HepG2 (cell line): ENCODE measurements around the gene PRDX2. TPM values are rescaled to one million over a fixed set of nuclear protein-coding genes. Genes with fewer than 3 reads are reported as not detected.

ENCODE experiments used
- EHMT2 ChIP-seq: fragments of 200-600 bp; sonication (generic); IDR thresholded peaks from 2 replicates; pipeline ENCODE4 v1.7.0; 2017; ENCODE audit warnings: antibody characterized with exemption, low read depth, low read length, borderline replicate concordance
- EP300 ChIP-seq, 3 experiments: sonication (generic) in 1 of 3; formaldehyde crosslinking in 1 of 3; IDR thresholded peaks; 2 replicates each; pipeline versions ENCODE4 v1.5.1 to v1.6.1; 2011 to 2020; ENCODE audit warnings: low read depth in 2 of 3, low read length in 2 of 3, borderline replicate concordance in 1 of 3, improper control_type of control experiment in 1 of 3, mild to moderate bottlenecking in 1 of 3, missing genetic modification reagents in 1 of 3, moderate library complexity in 1 of 3
- EZH2 ChIP-seq: conservative IDR thresholded peaks from 2 replicates; pipeline ENCODE4 v1.6.1; 2012; ENCODE audit warnings: mild to moderate bottlenecking, low read depth, low read length, moderate library complexity
- FOXM1 ChIP-seq: sonication (generic); formaldehyde crosslinking; IDR thresholded peaks from 2 replicates; pipeline ENCODE4 v1.5.0; 2020; ENCODE audit warnings: missing genetic modification reagents
- HOXD1 ChIP-seq: sonication (generic); formaldehyde crosslinking; IDR thresholded peaks from 2 replicates; pipeline ENCODE4 v1.5.0; 2020; ENCODE audit warnings: missing genetic modification reagents
- JARID2 ChIP-seq: sonication (generic); formaldehyde crosslinking; IDR thresholded peaks from 2 replicates; pipeline ENCODE4 v1.8.1; 2023; ENCODE audit warnings: missing genetic modification reagents, inconsistent platforms; ENCODE audit not compliant: insufficient replicate concordance
- MAZ ChIP-seq, 2 experiments: sonication (generic) in 1 of 2; formaldehyde crosslinking in 1 of 2; IDR thresholded peaks; 2 replicates each; pipeline versions ENCODE4 v1.5.0 to v1.6.1; 2012 to 2020; ENCODE audit warnings: low read depth in 2 of 2, mild to moderate bottlenecking in 2 of 2, borderline replicate concordance in 1 of 2, improper control_type of control experiment in 1 of 2, low read length in 1 of 2, missing genetic modification reagents in 1 of 2, moderate library complexity in 1 of 2
- MBNL3 ChIP-seq: fragments of 250-450 bp; sonication (Bioruptor Pico); conservative IDR thresholded peaks from 2 replicates; pipeline ENCODE4 v1.8.0; 2022; ENCODE audit warnings: mild to moderate bottlenecking, inconsistent platforms
- PHF20 ChIP-seq: sonication (generic); formaldehyde crosslinking; IDR thresholded peaks from 2 replicates; pipeline ENCODE4 v1.5.0; 2020; ENCODE audit warnings: mild to moderate bottlenecking, missing genetic modification reagents
- SRF ChIP-seq: IDR thresholded peaks from 2 replicates; pipeline ENCODE4 v1.6.1; 2011; ENCODE audit warnings: mild to moderate bottlenecking, low read depth, low read length, moderate library complexity
- TAF15 ChIP-seq: fragments of 200-400 bp; formaldehyde crosslinking; IDR thresholded peaks from one replicate; pipeline ENCODE4 v1.6.1; 2018; ENCODE audit warnings: mild to moderate bottlenecking, low read depth, low read length; ENCODE audit not compliant: poor library complexity, severe bottlenecking
- XBP1 ChIP-seq: sonication (generic); formaldehyde crosslinking; IDR thresholded peaks from 2 replicates; pipeline ENCODE4 v1.5.0; 2020; ENCODE audit warnings: missing genetic modification reagents
- ZFAT ChIP-seq: sonication (generic); formaldehyde crosslinking; conservative IDR thresholded peaks from 2 replicates; pipeline ENCODE4 v1.8.1; 2023; ENCODE audit warnings: missing genetic modification reagents, inconsistent platforms
- ZFP62 ChIP-seq: sonication (generic); formaldehyde crosslinking; IDR thresholded peaks from 2 replicates; pipeline ENCODE4 v1.4.0; 2020; ENCODE audit warnings: missing genetic modification reagents
- ZNF12 ChIP-seq: sonication (generic); formaldehyde crosslinking; IDR thresholded peaks from 2 replicates; pipeline ENCODE4 v1.5.0; 2020; ENCODE audit warnings: missing genetic modification reagents
- polyA plus RNA-seq, 8 experiments: library from polyadenylated mRNA; depleted of rRNA in 3 of 8; stranded (reverse) in 7 of 8; unstranded in 1 of 8; fragments of >200 nt; fragmentation: Illumina TruSeq in 4 of 8; extraction: Trizol in 4 of 8; gene quantifications; 2 replicates each; pipeline versions ENCODE4 v1.2.1 to v1.2.3, GENCODE V29; 2011 to 2016; ENCODE audit warnings: low read depth in 4 of 8, missing spikeins in 1 of 8, mixed read lengths in 1 of 8; ENCODE audit not compliant: insufficient read depth in 1 of 8
- total RNA-seq, 5 experiments: library from RNA; depleted of rRNA; stranded (reverse); fragments of >200 nt; fragmentation: Illumina TruSeq; extraction: Trizol; gene quantifications; 2 replicates each; pipeline ENCODE4 v1.2.3, GENCODE V29; 2016; ENCODE audit warnings: low read depth in 1 of 5
- TF ChIP-seq, protein P1 (sequence below): IDR thresholded peaks from 2 replicates; pipeline ENCODE4 v1.6.1; 2018; ENCODE audit warnings: missing genetic modification reagents
- TF ChIP-seq, protein P2 (sequence below): sonication (generic); formaldehyde crosslinking; IDR thresholded peaks from 2 replicates; pipeline ENCODE4 v1.5.0; 2020; ENCODE audit warnings: mild to moderate bottlenecking, missing genetic modification reagents
- TF ChIP-seq, protein P3 (sequence below): sonication (generic); formaldehyde crosslinking; conservative IDR thresholded peaks from 2 replicates; pipeline ENCODE4 v1.8.0; 2022; ENCODE audit warnings: low read depth, missing genetic modification reagents
- TF ChIP-seq, protein P4 (sequence below): sonication (generic); formaldehyde crosslinking; IDR thresholded peaks from 2 replicates; pipeline ENCODE4 v1.4.0; 2020; ENCODE audit warnings: missing genetic modification reagents
- TF ChIP-seq, protein P5 (sequence below): sonication (generic); formaldehyde crosslinking; IDR thresholded peaks from 2 replicates; pipeline ENCODE4 v1.4.0; 2020; ENCODE audit warnings: missing genetic modification reagents, borderline replicate concordance

Gene PRDX2
- total and polyA plus RNA-seq, 2 of the 13 experiments (the other 11 are each of a cell fraction or from before 2014, with no cell fraction given), result 218 to 381 TPM

DNA sequence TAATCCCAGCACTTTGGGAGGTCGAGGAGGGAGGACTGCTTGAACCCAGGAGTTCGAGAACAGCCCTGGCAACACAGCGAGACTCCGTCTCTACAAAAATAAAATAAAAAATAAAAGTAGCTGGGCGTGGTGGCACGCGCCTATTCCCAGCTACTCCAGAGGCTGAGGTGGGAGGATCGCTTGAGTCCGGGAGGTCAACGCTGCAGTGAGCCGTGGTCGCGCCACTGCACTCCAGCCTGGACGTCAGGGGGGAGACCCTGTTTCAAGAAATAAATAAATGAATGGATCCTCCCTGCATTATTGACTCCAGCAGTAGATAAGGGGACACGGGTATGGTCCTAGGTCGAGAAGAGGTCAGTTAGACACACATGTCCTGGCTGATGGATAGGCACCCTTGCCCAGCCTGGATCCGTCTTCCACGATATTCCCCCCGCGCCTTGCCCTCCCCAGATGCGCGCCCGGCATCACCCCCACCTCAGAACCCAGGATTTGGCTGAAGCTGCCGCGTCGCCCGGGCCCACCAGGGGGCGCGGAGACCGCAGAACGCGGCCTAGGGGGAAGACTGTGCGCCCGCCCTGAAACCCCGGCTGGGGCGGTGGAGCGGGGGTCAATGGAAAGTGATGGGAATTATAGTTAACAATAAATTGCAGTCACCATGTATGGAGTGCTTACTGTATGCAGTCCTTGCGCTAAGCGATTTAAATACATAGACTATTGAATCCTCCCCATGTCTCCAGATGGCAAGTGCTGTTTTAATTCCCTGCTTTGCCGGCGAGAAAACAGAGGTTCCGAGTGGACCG lies 24.2 kb downstream of the PRDX2 start (continued):
- TF ChIP-seq, protein P1, sequence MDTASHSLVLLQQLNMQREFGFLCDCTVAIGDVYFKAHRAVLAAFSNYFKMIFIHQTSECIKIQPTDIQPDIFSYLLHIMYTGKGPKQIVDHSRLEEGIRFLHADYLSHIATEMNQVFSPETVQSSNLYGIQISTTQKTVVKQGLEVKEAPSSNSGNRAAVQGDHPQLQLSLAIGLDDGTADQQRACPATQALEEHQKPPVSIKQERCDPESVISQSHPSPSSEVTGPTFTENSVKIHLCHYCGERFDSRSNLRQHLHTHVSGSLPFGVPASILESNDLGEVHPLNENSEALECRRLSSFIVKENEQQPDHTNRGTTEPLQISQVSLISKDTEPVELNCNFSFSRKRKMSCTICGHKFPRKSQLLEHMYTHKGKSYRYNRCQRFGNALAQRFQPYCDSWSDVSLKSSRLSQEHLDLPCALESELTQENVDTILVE (CRISPR knock-in tag), result no peak
- TF ChIP-seq SRF, result no peak
- no peak for TF ChIP-seq ZFAT (CRISPR knock-in tag)
- TF ChIP-seq, protein P2, sequence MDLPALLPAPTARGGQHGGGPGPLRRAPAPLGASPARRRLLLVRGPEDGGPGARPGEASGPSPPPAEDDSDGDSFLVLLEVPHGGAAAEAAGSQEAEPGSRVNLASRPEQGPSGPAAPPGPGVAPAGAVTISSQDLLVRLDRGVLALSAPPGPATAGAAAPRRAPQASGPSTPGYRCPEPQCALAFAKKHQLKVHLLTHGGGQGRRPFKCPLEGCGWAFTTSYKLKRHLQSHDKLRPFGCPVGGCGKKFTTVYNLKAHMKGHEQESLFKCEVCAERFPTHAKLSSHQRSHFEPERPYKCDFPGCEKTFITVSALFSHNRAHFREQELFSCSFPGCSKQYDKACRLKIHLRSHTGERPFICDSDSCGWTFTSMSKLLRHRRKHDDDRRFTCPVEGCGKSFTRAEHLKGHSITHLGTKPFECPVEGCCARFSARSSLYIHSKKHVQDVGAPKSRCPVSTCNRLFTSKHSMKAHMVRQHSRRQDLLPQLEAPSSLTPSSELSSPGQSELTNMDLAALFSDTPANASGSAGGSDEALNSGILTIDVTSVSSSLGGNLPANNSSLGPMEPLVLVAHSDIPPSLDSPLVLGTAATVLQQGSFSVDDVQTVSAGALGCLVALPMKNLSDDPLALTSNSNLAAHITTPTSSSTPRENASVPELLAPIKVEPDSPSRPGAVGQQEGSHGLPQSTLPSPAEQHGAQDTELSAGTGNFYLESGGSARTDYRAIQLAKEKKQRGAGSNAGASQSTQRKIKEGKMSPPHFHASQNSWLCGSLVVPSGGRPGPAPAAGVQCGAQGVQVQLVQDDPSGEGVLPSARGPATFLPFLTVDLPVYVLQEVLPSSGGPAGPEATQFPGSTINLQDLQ (CRISPR knock-in tag), result no peak
- no peak for TF ChIP-seq PHF20 (CRISPR knock-in tag)
- TF ChIP-seq, protein P3, sequence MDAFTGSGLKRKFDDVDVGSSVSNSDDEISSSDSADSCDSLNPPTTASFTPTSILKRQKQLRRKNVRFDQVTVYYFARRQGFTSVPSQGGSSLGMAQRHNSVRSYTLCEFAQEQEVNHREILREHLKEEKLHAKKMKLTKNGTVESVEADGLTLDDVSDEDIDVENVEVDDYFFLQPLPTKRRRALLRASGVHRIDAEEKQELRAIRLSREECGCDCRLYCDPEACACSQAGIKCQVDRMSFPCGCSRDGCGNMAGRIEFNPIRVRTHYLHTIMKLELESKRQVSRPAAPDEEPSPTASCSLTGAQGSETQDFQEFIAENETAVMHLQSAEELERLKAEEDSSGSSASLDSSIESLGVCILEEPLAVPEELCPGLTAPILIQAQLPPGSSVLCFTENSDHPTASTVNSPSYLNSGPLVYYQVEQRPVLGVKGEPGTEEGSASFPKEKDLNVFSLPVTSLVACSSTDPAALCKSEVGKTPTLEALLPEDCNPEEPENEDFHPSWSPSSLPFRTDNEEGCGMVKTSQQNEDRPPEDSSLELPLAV (CRISPR knock-in tag), result no peak
- TF ChIP-seq, protein P4, sequence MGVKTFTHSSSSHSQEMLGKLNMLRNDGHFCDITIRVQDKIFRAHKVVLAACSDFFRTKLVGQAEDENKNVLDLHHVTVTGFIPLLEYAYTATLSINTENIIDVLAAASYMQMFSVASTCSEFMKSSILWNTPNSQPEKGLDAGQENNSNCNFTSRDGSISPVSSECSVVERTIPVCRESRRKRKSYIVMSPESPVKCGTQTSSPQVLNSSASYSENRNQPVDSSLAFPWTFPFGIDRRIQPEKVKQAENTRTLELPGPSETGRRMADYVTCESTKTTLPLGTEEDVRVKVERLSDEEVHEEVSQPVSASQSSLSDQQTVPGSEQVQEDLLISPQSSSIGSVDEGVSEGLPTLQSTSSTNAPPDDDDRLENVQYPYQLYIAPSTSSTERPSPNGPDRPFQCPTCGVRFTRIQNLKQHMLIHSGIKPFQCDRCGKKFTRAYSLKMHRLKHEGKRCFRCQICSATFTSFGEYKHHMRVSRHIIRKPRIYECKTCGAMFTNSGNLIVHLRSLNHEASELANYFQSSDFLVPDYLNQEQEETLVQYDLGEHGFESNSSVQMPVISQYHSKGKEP, result no peak
- no peak for TF ChIP-seq EP300 (IDR thresholded peaks at IDR 0.05; ENCODE audit: low read depth in 2 of 2, low read length in 2 of 2)
- no peak for TF ChIP-seq EP300 (CRISPR knock-in tag; IDR thresholded peaks at IDR 0.05; ENCODE audit: borderline replicate concordance)
- no peak for TF ChIP-seq XBP1
- TF ChIP-seq MBNL3, result no peak
- no peak for TF ChIP-seq JARID2 (CRISPR knock-in tag)
- TF ChIP-seq TAF15, result no peak
- no peak for TF ChIP-seq FOXM1 (CRISPR knock-in tag)
- TF ChIP-seq HOXD1 (CRISPR knock-in tag), result no peak
- TF ChIP-seq ZFP62 (CRISPR knock-in tag), result no peak
- TF ChIP-seq, protein P5, sequence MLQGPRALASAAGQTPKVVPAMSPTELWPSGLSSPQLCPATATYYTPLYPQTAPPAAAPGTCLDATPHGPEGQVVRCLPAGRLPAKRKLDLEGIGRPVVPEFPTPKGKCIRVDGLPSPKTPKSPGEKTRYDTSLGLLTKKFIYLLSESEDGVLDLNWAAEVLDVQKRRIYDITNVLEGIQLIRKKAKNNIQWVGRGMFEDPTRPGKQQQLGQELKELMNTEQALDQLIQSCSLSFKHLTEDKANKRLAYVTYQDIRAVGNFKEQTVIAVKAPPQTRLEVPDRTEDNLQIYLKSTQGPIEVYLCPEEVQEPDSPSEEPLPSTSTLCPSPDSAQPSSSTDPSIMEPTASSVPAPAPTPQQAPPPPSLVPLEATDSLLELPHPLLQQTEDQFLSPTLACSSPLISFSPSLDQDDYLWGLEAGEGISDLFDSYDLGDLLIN (CRISPR knock-in tag), result no peak
- TF ChIP-seq MAZ (IDR thresholded peaks at IDR 0.05; ENCODE audit: borderline replicate concordance, low read depth, low read length), result peak; percentile 71; the same call in 1 of the 2 replicates
- peak; percentile 72 for TF ChIP-seq MAZ (CRISPR knock-in tag; IDR thresholded peaks at IDR 0.05; ENCODE audit: low read depth)
- no peak for TF ChIP-seq ZNF12 (CRISPR knock-in tag)
- no peak for TF ChIP-seq EZH2
- TF ChIP-seq EHMT2, result no peak
